ENCODE data around the gene RSPH9.
A peak's percentile ranks its signal among the peaks of the same experiment; 100 is the strongest.

RSPH9 gene

GRCh38 chr6:43644940-43645612 lies at the start of gene RSPH9:
Gene RSPH9, plus strand, starts transcription at chr6:43645036. Its CDS starts 63 bp downstream, at chr6:43645099.
- DNase-seq (ENCODE audit: low read depth in 2 of 2): peak; percentile 33 to 66

- DNase-seq (ENCODE audit: low read depth in 2 of 2): no peak
Measured at GRCh38 chr6:43600595-43600994, 44.2 kb upstream of the RSPH9 start.

- DNase-seq (ENCODE audit: low read depth in 2 of 2): no peak
Measured at GRCh38 chr6:43604174-43604573, 40.7 kb upstream of the RSPH9 start.

- DNase-seq (ENCODE audit: low read depth in 2 of 2): no peak
Measured at GRCh38 chr6:43606019-43606418, 38.8 kb upstream of the RSPH9 start.

GRCh38 chr6:43608310-43608763 lies 36.5 kb upstream of the RSPH9 start:
- DNase-seq (ENCODE audit: low read depth in 2 of 2): peak; percentile 40 to 52

- DNase-seq (ENCODE audit: low read depth in 2 of 2): no peak
Measured at GRCh38 chr6:43608807-43609206, 36.0 kb upstream of the RSPH9 start.

GRCh38 chr6:43609402-43609801 lies 35.4 kb upstream of the RSPH9 start:
- DNase-seq (ENCODE audit: low read depth in 2 of 2): no peak

GRCh38 chr6:43610431-43610830 lies 34.4 kb upstream of the RSPH9 start:
- no peak for DNase-seq (ENCODE audit: low read depth in 2 of 2)

- DNase-seq (ENCODE audit: low read depth in 2 of 2): no peak
Measured at GRCh38 chr6:43613721-43614395, 31.0 kb upstream of the RSPH9 start.

- no peak for DNase-seq (ENCODE audit: low read depth in 2 of 2)
Measured at GRCh38 chr6:43614396-43614730, 30.5 kb upstream of the RSPH9 start.

GRCh38 chr6:43616725-43617472 lies 27.9 kb upstream of the RSPH9 start:
- DNase-seq (ENCODE audit: low read depth in 2 of 2): no peak

GRCh38 chr6:43621078-43621835 lies 23.6 kb upstream of the RSPH9 start:
- DNase-seq (ENCODE audit: low read depth in 2 of 2): no peak

GRCh38 chr6:43621836-43622180 lies 23.0 kb upstream of the RSPH9 start:
- DNase-seq (ENCODE audit: low read depth in 2 of 2): no peak

- no peak for DNase-seq (ENCODE audit: low read depth in 2 of 2)
Measured at GRCh38 chr6:43622541-43622940, 22.3 kb upstream of the RSPH9 start.

- no peak for DNase-seq (ENCODE audit: low read depth in 2 of 2)
Measured at GRCh38 chr6:43623880-43624785, 20.7 kb upstream of the RSPH9 start.

GRCh38 chr6:43624786-43625288 lies 20.0 kb upstream of the RSPH9 start:
- no peak for DNase-seq (ENCODE audit: low read depth in 2 of 2)

- DNase-seq (ENCODE audit: low read depth in 2 of 2): no peak
Measured at GRCh38 chr6:43625393-43625992, 19.3 kb upstream of the RSPH9 start.

GRCh38 chr6:43627008-43627825 lies 17.6 kb upstream of the RSPH9 start:
- no peak for DNase-seq (ENCODE audit: low read depth in 2 of 2)

- peak; percentile 15 to 35 for DNase-seq (ENCODE audit: low read depth in 2 of 2)
Measured at GRCh38 chr6:43628393-43629103, 16.3 kb upstream of the RSPH9 start.

All from activated CD4-positive, alpha-beta T cell treated with anti-CD3 and anti-CD28 coated beads for 24 hours (primary cell).